Activated CD4-positive, CD25-positive, alpha-beta regulatory T cell treated with anti-CD3 and anti-CD28 coated beads, Interleukin-2, amount 50 U/mL, for 24 hours (primary cell): Measurements from ENCODE around the gene GNB2.
A peak's percentile ranks its signal among the peaks of the same experiment; 100 is the strongest.
"Not testable (repeated sequence)": the region's sequence is repeated elsewhere in the genome, so short reads cannot be mapped to it uniquely, and the experiment has no call there.

Experiments
- ATAC-seq, 2 donors: fragments of 150-1000 bp; cut with Tn5 transposase; one replicate each; pipeline ENCODE4 v1.10.0; 2021; ENCODE audit warnings: mild to moderate bottlenecking in 1 of 2, moderate library complexity in 1 of 2

The GNB2 gene

DNA sequence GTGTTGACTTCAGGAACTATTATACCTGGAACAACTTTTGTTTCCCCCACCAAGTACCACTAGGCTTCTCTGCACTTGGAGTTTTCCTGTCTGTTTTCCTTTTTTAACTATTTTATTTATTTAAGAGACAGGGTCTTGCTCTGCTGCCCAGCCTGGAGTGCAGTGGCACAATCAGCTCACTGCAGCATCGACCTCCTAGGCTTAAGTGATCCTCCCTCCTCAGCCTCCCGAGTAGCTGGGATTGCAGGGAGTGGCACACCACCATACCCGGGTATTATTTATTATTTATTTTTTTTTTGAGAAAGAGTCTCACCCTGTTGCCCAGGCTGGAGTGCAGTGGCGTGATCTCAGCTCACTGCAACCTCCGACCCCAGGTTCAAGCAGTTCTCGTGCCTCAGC, 22.6 kb downstream of the GNB2 start:
- no peak for ATAC-seq

DNA sequence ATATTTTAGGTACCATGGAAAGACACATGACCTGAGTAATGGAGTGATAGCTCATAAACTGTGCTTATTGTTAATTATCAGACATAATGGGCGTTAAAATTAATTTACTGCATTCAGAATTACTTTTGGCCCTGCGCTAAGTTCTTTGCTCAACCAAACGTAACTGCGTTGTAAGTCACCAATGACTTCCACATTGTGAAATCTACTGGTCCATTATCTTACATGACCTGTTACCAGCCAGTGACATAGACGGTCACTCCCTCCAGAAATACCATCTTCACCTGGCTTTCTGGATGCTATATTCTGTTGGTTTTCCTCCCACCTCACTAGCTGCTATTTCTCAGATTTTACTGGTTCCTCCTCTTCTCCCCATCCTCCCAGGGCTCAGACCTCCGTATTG, 25.5 kb downstream of the GNB2 start:
- no peak for ATAC-seq

DNA sequence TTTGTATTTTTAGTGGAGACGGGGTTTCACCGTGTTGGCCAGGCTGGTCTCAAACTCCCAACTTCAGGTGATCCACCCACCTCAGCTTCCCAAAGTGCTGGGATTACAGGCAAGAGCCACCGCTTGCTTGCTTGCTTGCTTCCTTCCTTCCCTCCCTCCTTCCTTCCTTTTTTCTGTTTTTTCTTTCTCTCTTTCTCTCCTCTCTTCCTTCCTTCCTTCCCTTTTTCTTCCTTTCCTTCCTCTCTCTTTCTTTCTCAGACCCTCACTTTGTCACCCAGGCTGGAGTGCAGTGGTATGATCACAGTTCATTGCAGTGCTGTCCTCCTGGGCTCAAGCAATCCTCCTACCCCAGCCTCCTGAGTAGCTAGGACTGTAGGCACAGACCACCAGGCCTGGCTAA, 27.5 kb downstream of the GNB2 start:
- ATAC-seq, result not testable (repeated sequence)

DNA sequence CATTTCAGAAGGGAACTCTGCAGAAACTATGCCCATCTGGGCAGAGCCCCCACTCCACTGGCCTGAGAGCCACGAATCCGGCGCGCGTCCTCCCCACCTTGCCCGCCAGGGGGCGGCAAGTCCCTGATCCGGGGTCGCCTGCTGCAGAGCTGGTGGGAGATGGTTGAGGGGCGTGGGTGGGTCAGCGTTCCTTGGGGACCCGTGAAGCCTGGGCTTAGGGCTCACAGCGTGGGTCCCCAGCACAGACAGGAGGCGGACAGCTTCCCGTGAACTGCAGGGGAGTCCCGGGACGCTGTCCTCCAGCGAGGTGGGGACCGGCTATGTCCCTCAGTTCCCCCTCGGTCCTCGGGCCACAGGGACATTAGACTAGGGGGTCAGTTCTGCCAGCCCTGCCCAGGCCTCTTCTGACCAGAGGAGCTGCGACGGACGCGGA, 31.8 kb downstream of the GNB2 start:
- peak; percentile 45 to 58 for ATAC-seq

DNA sequence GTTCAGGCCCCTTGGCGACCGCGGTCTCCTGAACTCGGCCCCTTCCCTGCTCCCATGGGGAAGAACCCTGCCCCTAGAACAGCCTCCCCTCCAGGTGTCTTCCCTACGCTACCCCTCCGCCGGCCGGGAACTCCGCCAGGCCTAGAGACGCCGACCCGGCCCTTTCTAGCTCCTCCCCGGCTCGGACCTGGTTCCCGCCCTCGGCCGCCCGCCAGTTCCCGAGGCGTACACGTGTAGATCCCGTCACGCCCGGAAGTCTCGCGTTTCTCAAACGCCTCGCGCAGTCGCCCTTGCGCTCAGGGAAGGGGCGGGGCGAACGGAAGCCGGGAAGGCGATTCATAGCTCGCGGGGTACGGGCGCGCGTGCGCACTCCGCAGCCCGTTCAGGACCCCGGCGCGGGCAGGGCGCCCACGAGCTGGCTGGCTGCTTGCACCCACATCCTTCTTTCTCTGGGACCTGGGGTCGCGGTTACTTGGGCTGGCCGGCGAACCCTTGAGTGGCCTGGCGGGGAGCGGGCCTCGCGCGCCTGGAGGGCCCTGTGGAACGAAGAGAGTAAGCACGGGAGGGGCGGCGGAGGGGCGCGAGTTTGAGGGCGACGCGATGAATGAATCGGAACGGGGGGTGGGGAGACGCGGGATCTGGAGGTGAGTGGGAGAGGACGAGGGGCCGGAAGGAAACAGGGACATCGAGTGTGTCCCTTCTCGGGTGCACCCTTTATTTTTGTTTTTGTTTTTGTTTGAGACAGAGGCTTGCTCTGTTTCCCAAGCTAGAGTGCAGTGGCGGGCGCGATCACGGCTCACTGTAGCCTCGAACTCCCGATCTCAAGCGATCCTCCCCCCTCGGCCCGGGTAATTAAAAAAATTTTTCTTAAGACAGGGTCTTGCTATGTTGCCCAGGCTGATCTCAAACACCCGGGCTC, 32.5 kb downstream of the GNB2 start, which contains the start of gene POP7:
TSS of gene POP7 (plus strand) at position 369 of the 919 bp plus-strand sequence. CDS start 710 bp downstream, outside the sequence.
- peak; percentile 97 to 98 for ATAC-seq

DNA sequence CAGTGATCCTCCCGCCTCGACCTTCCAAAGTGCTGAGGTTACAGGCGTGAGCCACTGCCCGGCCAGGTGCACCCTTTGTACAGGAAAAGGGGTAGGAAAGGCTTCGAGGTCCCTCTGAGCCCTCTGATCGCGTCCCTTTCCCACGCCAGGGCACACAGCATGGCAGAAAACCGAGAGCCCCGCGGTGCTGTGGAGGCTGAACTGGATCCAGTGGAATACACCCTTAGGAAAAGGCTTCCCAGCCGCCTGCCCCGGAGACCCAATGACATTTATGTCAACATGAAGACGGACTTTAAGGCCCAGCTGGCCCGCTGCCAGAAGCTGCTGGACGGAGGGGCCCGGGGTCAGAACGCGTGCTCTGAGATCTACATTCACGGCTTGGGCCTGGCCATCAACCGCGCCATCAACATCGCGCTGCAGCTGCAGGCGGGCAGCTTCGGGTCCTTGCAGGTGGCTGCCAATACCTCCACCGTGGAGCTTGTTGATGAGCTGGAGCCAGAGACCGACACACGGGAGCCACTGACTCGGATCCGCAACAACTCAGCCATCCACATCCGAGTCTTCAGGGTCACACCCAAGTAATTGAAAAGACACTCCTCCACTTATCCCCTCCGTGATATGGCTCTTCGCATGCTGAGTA, 33.3 kb downstream of the GNB2 start:
- ATAC-seq, result no peak

DNA sequence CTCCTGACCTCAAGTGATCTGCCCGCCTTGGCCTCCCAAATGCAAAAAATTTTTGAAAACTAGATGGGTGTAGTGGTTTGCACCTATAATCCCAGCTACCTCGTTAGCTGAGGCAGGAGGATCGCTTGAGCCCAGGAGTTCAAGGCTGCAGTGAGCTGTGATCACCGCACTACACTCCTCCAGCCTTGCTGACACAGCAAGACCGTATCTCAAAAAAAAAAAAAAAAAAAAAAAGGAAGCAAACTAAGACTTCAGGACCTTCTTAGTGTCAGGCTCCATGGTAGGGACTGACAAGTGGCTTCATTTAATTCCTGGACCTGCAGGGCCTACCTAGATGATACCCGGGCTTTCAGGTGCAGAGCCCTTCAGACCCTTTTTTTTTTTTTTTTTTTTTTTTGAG, 34.9 kb downstream of the GNB2 start:
- no peak for ATAC-seq

DNA sequence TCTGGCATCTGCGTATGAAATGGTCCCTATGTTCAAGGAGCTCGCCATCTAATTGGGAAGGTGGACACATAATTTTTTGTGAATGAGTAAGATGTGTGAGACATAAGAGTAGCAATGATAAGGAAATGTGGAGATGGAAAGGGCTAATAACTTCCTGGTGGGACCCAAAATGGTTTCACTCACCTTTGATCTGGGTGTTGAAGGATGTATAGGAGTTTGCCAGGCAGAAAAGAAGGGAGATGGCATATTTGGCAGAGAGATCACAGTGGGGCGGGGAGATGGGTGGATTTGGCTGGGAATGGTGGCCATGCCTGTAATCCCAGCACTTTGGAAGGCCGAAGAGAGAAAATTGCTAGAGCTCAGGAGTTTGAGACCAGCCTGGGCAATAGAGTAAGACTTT, 36.9 kb downstream of the GNB2 start:
- ATAC-seq, result no peak

DNA sequence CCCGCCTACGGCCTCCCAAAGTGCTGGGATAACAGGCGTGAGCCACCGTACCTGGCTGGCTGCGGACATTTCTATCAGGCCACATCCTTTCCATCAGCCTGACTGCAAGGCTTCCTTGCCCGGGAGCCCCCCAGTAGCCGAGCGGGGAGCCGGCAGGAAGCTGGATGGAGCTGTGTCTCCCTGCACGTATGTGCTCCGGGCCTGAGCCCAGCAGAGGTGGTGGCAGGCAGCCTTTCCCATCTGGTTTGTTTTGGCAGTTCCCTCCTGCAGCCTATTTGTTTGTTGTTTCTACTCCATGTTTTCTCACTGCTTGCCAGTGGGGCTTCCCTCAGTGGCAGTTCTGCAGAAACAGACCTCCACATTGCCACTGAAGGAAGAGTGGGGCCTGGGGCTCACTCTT, 37.8 kb downstream of the GNB2 start:
- no peak for ATAC-seq

DNA sequence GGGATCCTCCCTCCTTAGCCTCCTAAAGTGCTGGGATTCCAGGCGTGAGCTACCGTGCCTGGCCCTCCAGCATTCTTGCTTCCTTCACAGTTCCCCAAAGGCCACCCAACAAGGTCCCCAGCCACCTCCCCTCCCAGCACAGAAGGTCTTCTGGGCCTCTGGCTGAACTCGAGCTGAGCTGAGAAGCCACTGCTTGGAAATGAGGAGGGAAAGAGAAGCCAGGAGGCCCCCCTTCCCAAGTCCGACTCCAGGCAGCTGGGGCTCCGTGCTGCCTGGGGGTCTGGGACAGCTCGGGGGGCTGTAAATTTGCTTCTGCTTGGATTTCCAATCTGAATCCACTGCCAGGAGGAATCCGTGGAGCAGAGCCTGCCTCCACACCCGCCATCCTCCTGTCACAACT, 41.2 kb downstream of the GNB2 start:
- ATAC-seq, result no peak

DNA sequence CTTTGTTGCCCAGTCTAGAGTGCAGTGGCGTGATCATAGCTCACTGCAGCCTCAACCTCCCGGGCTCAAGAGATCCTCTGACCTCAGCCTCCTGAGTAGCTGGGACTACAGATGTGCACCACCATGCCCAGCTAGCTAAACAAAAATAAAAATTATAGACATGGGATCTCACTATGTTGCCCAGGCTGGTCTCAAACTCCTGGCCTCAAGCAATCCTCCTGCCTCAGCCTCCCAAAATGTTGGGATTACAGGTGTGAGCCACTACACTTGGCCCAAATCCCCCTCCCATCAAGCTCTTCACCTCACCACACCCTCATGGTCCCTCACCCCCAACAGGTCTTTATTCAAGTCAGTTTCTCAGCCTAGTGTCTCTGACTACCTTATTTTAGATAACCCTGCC, 43.5 kb downstream of the GNB2 start:
- ATAC-seq, result not testable (repeated sequence)

DNA sequence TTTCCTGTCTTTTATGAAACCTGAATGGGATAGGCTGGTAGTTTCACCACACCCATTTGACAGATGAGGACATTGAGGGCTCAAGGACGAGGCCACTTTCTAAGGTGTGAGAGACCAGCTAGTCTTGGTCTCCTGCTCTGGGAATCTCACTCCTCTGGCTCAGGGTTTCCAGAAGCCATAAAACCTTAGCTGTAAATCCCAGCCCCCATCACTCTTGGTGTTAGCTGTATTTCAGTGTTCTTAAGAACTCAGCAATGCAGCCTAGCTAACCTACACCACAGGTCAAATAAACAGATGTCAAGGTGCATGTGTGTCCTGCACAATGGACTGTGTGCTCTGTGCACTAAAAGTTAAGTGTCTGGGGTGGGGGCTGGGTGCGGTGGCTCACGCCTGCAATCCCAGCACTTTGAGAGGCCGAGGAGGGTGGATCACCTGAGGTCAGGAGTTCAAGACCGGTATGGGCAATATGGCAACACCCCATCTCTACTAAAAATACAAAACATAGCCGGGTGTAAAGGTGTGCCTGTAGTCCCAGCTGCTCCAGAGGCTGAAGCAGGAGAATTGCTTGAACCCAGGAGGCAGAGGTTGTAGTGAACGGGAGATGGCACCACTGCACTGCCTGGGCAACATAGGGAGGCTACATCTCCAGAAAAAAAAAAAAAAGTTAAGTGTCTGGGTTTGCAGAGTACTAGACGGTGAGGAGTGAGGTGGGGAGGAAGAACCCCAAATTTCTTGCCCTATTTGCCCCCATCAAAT, 46.2 kb downstream of the GNB2 start:
- no peak for ATAC-seq

DNA sequence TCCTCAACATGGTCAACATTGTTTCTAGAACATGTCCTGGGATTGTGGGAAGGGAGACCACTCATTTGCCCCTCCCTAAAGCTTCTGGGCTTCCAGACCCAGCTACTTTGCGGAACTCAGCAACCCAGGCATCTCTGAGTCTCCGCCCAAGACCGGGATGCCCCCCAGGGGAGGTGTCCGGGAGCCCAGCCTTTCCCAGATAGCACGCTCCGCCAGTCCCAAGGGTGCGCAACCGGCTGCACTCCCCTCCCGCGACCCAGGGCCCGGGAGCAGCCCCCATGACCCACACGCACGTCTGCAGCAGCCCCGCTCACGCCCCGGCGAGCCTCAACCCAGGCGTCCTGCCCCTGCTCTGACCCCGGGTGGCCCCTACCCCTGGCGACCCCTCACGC, 46.7 kb downstream of the GNB2 start, which contains the start of gene EPO:
TSS of gene EPO (plus strand) at position 190 of the 392 bp plus-strand sequence. CDS start 513 bp downstream, outside the sequence.
- ATAC-seq, result no peak

DNA sequence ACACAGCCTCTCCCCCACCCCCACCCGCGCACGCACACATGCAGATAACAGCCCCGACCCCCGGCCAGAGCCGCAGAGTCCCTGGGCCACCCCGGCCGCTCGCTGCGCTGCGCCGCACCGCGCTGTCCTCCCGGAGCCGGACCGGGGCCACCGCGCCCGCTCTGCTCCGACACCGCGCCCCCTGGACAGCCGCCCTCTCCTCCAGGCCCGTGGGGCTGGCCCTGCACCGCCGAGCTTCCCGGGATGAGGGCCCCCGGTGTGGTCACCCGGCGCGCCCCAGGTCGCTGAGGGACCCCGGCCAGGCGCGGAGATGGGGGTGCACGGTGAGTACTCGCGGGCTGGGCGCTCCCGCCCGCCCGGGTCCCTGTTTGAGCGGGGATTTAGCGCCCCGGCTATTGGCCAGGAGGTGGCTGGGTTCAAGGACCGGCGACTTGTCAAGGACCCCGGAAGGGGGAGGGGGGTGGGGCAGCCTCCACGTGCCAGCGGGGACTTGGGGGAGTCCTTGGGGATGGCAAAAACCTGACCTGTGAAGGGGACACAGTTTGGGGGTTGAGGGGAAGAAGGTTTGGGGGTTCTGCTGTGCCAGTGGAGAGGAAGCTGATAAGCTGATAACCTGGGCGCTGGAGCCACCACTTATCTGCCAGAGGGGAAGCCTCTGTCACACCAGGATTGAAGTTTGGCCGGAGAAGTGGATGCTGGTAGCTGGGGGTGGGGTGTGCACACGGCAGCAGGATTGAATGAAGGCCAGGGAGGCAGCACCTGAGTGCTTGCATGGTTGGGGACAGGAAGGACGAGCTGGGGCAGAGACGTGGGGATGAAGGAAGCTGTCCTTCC, 47.3 kb downstream of the GNB2 start:
- no peak for ATAC-seq

DNA sequence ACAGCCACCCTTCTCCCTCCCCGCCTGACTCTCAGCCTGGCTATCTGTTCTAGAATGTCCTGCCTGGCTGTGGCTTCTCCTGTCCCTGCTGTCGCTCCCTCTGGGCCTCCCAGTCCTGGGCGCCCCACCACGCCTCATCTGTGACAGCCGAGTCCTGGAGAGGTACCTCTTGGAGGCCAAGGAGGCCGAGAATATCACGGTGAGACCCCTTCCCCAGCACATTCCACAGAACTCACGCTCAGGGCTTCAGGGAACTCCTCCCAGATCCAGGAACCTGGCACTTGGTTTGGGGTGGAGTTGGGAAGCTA, 47.9 kb downstream of the GNB2 start:
- ATAC-seq, result no peak

DNA sequence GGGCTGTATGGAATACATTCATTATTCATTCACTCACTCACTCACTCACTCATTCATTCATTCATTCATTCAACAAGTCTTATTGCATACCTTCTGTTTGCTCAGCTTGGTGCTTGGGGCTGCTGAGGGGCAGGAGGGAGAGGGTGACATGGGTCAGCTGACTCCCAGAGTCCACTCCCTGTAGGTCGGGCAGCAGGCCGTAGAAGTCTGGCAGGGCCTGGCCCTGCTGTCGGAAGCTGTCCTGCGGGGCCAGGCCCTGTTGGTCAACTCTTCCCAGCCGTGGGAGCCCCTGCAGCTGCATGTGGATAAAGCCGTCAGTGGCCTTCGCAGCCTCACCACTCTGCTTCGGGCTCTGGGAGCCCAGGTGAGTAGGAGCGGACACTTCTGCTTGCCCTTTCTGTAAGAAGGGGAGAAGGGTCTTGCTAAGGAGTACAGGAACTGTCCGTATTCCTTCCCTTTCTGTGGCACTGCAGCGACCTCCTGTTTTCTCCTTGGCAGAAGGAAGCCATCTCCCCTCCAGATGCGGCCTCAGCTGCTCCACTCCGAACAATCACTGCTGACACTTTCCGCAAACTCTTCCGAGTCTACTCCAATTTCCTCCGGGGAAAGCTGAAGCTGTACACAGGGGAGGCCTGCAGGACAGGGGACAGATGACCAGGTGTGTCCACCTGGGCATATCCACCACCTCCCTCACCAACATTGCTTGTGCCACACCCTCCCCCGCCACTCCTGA, 49.1 kb downstream of the GNB2 start:
- no peak for ATAC-seq

DNA sequence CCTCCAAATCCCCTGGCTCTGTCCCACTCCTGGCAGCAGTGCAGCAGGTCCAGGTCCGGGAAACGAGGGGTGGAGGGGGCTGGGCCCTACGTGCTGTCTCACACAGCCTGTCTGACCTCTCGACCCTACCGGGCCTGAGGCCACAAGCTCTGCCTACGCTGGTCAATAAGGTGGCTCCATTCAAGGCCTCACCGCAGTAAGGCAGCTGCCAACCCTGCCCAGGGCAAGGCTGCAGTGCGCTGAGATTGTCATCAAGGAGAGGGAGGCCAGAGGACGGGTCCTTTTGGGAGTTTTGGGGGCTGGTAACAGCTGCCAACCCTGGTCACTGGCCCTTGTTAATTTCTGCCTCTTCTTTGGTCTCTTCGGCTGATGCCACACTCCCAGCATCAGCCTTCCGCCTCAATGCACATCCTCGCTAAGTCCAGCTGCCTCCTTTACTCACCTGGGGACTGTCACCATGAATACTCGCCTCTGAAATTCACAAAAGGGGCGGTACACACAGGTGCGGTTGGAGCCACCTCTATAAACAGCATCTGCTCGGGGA, 50.3 kb downstream of the GNB2 start:
- no peak for ATAC-seq

DNA sequence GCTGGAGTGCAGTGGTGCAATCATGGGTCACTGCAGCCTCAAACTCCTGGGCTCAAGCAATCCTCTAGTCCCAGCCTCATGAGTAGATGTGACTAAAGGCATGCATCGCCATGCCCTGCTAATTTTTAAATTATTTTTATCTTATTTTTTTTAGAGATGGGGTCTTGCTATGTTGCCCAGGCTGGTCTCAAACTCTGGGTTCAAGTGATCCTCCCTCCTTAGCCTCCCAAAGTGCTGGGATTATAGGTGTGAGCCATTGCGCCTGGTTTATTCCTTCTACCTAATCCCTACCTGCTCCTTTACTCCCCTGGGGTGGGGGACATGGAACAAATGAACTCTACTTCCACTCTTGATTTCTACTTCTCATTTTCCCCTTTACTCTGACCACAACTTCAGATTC, 50.8 kb downstream of the GNB2 start:
- ATAC-seq, result not testable (repeated sequence)

DNA sequence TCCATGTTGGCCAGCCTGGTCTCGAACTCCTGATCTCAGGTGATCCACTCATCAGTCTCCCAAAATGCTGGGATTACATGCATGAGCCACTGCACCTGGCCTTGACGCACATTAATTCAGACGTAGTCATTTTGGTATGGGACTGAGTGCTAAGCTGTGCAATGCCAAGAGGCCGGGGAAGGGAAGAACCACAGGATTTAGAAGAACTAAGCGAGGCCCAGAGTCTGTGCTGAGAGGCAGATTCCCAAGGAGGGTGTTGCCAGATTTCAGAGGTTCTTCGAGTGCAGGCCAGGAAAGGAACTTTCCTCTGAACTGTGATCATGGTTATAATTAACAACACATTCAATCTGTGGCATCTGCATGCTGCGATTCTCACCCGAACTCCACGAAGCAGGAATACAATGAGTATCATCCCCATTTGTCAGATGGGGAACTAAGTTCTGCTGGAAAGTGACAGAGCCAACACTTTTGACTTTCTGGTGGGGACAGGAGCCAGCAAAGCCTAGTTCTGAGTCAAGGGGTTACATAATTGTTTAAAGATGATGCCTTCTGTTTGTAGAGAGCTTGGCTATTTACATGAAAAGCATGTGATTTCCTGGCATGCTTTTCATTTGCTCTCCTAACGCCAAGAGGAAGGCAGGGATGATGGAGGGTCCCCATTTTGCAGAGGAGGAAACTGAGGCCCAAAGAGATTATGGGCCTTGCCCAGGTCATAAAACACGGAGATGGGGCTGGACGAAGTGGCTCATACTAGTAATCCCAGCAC, 53.6 kb downstream of the GNB2 start:
- ATAC-seq, result no peak

DNA sequence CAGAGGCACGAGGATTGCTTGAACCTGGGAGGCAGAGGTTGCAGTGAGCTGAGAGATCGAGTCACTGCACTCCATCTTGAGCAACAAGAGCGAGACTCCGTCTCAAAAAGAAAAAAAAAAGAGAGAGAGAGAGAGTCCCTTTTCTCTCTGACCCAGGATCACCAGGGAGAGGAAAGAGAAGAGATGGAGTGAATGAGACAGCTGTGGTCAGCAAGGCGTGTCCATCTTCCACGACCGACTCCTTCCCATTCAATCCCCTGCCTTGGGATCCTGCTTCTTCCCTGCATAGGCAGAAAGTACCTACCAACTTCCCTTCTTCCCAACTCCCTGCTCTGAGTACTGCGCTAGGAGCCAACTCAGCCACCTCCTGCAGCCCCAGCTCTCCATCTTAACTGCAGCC, 54.7 kb downstream of the GNB2 start:
- ATAC-seq, result no peak
